Activated T-helper 1 cell treated with anti-CD3 and anti-CD28 coated beads, Interleukin-12 subunit alpha, Interleukin-12 subunit beta, Interleukin-2, Interleukin-4 antibody, amounts not matched to agents 30 ng/mL and 10 ng/mL and 1 ng/mL, durations not matched to agents 14 hours and 24 hours and 36 hours (primary cell): ENCODE measurements around the gene MANSC1. TPM values are rescaled to one million over a fixed set of nuclear protein-coding genes. Genes with fewer than 3 reads are reported as not detected.

Experiments used
- DNase-seq: peaks from one replicate; pipeline ENCODE4 v3.0.0; 2021; ENCODE audit warnings: low spot score
- H3K27ac Mint-ChIP-seq: one replicate; pipeline ENCODE4 v1.8.0; 2021; ENCODE audit warnings: mild to moderate bottlenecking, mixed read lengths
- H3K27me3 Mint-ChIP-seq: one replicate; pipeline ENCODE4 v1.8.0; 2022; ENCODE audit warnings: mild to moderate bottlenecking, moderate library complexity, mixed read lengths; ENCODE audit not compliant: insufficient read depth
- H3K36me3 Mint-ChIP-seq: one replicate; pipeline ENCODE4 v1.8.0; 2021; ENCODE audit warnings: low read depth, mixed read lengths
- H3K4me1 Mint-ChIP-seq: one replicate; pipeline ENCODE4 v1.8.0; 2021; ENCODE audit warnings: low read depth, mixed read lengths
- H3K4me3 Mint-ChIP-seq: one replicate; pipeline ENCODE4 v1.8.0; 2021; ENCODE audit warnings: mild to moderate bottlenecking, moderate library complexity, mixed read lengths
- H3K9me3 Mint-ChIP-seq: one replicate; pipeline ENCODE4 v1.8.0; 2021; ENCODE audit warnings: mixed read lengths
- intact Hi-C: fragments of 100-400 bp; cut with micrococcal nuclease; formaldehyde crosslinking; loops from one replicate; pipeline ENCODE4 v1.15.1; 2024
- total RNA-seq: library from RNA; stranded (reverse); gene quantifications from 2 replicates; pipeline ENCODE4 v1.2.3, GENCODE V29; 2022

Gene MANSC1
- total RNA-seq = 0.83 and 1.4 TPM in 2 replicates

- peaks cover 21% of the 10 kb centered on the region for H3K4me1 Mint-ChIP-seq
- intact Hi-C loops = loop anchor here (10.0 kb wide), 2 partner anchors 755 to 1175 kb away; partner anchors contain the start of genes GSG1 and SMIM10L1
- no peaks in the 10 kb centered on the region for H3K9me3 Mint-ChIP-seq
- H3K36me3 Mint-ChIP-seq = no peaks in the 10 kb centered on the region
- H3K4me3 Mint-ChIP-seq = peak within 1 kb of the TSS; percentile 75
- peak within 1 kb of the TSS; percentile 75 for H3K27ac Mint-ChIP-seq
- DNase-seq = peak; percentile 38
- no peaks in the 10 kb centered on the region for H3K27me3 Mint-ChIP-seq
Measured at GRCh38 chr12:12349711-12350665, at the start of gene MANSC1. Gene MANSC1 (minus strand): TSS chr12:12350242. CDS start chr12:12343314, 6,928 bp downstream.

- Mint-ChIP-seq H3K4me3 (no peak overlapping the region), H3K36me3 (peaks cover 35% of the 10 kb centered on the region), H3K27ac (no peak overlapping the region), H3K9me3 (peaks cover 8% of the 10 kb centered on the region), H3K27me3 (no peaks in the 10 kb centered on the region), H3K4me1 (peaks cover 51% of the 10 kb centered on the region)
- intact Hi-C loops = loop anchor here (5.0 kb wide), 1 partner anchor 33 kb away; no protein-coding TSS in a partner anchor
- DNase-seq = no peak
Measured at GRCh38 chr12:12399161-12399560, 49.1 kb upstream of the MANSC1 start.

GRCh38 chr12:12398026-12398859 lies 48.2 kb upstream of the MANSC1 start:
- Mint-ChIP-seq H3K27ac (no peak overlapping the region), H3K9me3 (peaks cover 8% of the 10 kb centered on the region), H3K4me3 (no peak overlapping the region), H3K27me3 (no peaks in the 10 kb centered on the region), H3K4me1 (peaks cover 42% of the 10 kb centered on the region), H3K36me3 (peaks cover 31% of the 10 kb centered on the region)
- intact Hi-C loops = loop anchor here (5.0 kb wide), 1 partner anchor 34 kb away; no protein-coding TSS in a partner anchor
- DNase-seq = no peak

- intact Hi-C loops = loop anchor here (5.0 kb wide), 1 partner anchor 35 kb away; no protein-coding TSS in a partner anchor
- peaks cover 31% of the 10 kb centered on the region for H3K4me1 Mint-ChIP-seq
- peaks cover 28% of the 10 kb centered on the region for H3K36me3 Mint-ChIP-seq
- no peak overlapping the region for H3K27ac Mint-ChIP-seq
- no peaks in the 10 kb centered on the region for H3K27me3 Mint-ChIP-seq
- H3K9me3 Mint-ChIP-seq = peaks cover 8% of the 10 kb centered on the region
- H3K4me3 Mint-ChIP-seq = no peak overlapping the region
- DNase-seq = no peak
Measured at GRCh38 chr12:12397184-12397583, 47.1 kb upstream of the MANSC1 start.

GRCh38 chr12:12396694-12397093 lies 46.7 kb upstream of the MANSC1 start:
- Mint-ChIP-seq H3K36me3 (peaks cover 27% of the 10 kb centered on the region), H3K4me3 (no peak overlapping the region), H3K27me3 (no peaks in the 10 kb centered on the region), H3K4me1 (peaks cover 30% of the 10 kb centered on the region), H3K9me3 (peaks cover 8% of the 10 kb centered on the region), H3K27ac (no peak overlapping the region)
- no peak for DNase-seq
- intact Hi-C loops = loop anchor here (5.0 kb wide), 1 partner anchor 36 kb away; no protein-coding TSS in a partner anchor

GRCh38 chr12:12393171-12393570 lies 43.1 kb upstream of the MANSC1 start:
- peaks cover 10% of the 10 kb centered on the region for H3K4me1 Mint-ChIP-seq
- no peak overlapping the region for H3K27ac Mint-ChIP-seq
- H3K9me3 Mint-ChIP-seq = no peaks in the 10 kb centered on the region
- H3K36me3 Mint-ChIP-seq = peaks cover 21% of the 10 kb centered on the region
- no peak overlapping the region for H3K4me3 Mint-ChIP-seq
- H3K27me3 Mint-ChIP-seq = no peaks in the 10 kb centered on the region
- no peak for DNase-seq
- intact Hi-C loops = no loop called here

GRCh38 chr12:12392413-12392812 lies 42.4 kb upstream of the MANSC1 start:
- H3K9me3 Mint-ChIP-seq = no peaks in the 10 kb centered on the region
- no peak overlapping the region for H3K27ac Mint-ChIP-seq
- no peaks in the 10 kb centered on the region for H3K27me3 Mint-ChIP-seq
- H3K36me3 Mint-ChIP-seq = peaks cover 18% of the 10 kb centered on the region
- no peak for DNase-seq
- intact Hi-C loops = no loop called here
- H3K4me3 Mint-ChIP-seq = no peak overlapping the region
- peaks cover 10% of the 10 kb centered on the region for H3K4me1 Mint-ChIP-seq

GRCh38 chr12:12387501-12387900 lies 37.5 kb upstream of the MANSC1 start:
- Mint-ChIP-seq H3K4me3 (no peak overlapping the region), H3K36me3 (peaks cover 15% of the 10 kb centered on the region), H3K27me3 (no peaks in the 10 kb centered on the region), H3K27ac (peak overlapping the region; percentile 58), H3K4me1 (peaks cover 35% of the 10 kb centered on the region), H3K9me3 (peaks cover 4% of the 10 kb centered on the region)
- intact Hi-C loops = no loop called here
- no peak for DNase-seq

GRCh38 chr12:12384571-12385340 lies 34.7 kb upstream of the MANSC1 start:
- Mint-ChIP-seq H3K4me3 (peak overlapping the region; percentile 34), H3K27ac (peak overlapping the region; percentile 91), H3K4me1 (peaks cover 51% of the 10 kb centered on the region), H3K9me3 (peaks cover 4% of the 10 kb centered on the region), H3K36me3 (peaks cover 16% of the 10 kb centered on the region), H3K27me3 (no peaks in the 10 kb centered on the region)
- DNase-seq = peak; percentile 55
- intact Hi-C loops = loop anchor here (1.0 to 2.0 kb wide), 2 partner anchors 90 to 199 kb away; no protein-coding TSS in a partner anchor

- no peak for DNase-seq
- peaks cover 23% of the 10 kb centered on the region for H3K36me3 Mint-ChIP-seq
- H3K27me3 Mint-ChIP-seq = no peaks in the 10 kb centered on the region
- H3K4me1 Mint-ChIP-seq = peaks cover 60% of the 10 kb centered on the region
- H3K4me3 Mint-ChIP-seq = no peak overlapping the region
- H3K9me3 Mint-ChIP-seq = peaks cover 4% of the 10 kb centered on the region
- intact Hi-C loops = loop anchor here (2.0 kb wide), 1 partner anchor 315 kb away; the partner anchor contains the start of gene GPR19
- peak overlapping the region; percentile 71 for H3K27ac Mint-ChIP-seq
Measured at GRCh38 chr12:12381982-12382381, 31.9 kb upstream of the MANSC1 start.

GRCh38 chr12:12380949-12381593 lies 31.0 kb upstream of the MANSC1 start:
- intact Hi-C loops = loop anchor here (1.0 to 2.0 kb wide), 2 partner anchors 58 to 316 kb away; partner anchors contain the start of gene GPR19
- DNase-seq = no peak
- H3K4me1 Mint-ChIP-seq = peaks cover 66% of the 10 kb centered on the region
- H3K9me3 Mint-ChIP-seq = peaks cover 4% of the 10 kb centered on the region
- no peaks in the 10 kb centered on the region for H3K27me3 Mint-ChIP-seq
- no peak overlapping the region for H3K4me3 Mint-ChIP-seq
- peaks cover 26% of the 10 kb centered on the region for H3K36me3 Mint-ChIP-seq
- H3K27ac Mint-ChIP-seq = peak overlapping the region; percentile 71
